NCI-H1092 (cell line): ENCODE measurements around the gene APOBEC3C.
"Not testable (repeated sequence)": the region's sequence is repeated elsewhere in the genome, so short reads cannot be mapped to it uniquely, and the experiment has no call there.

Experiments
- DNase-seq: peaks from one replicate; lab custom pipeline; 2025; lab: John Stamatoyannopoulos, UW

APOBEC3C gene

GRCh38 chr22:39020021-39020651 is 6.1 kb downstream of the APOBEC3C start:
- DNase-seq: not testable (repeated sequence)

- DNase-seq: no peak
These were observed 7.6 kb downstream of the APOBEC3C start for GRCh38 chr22:39021552-39022250.

DNA sequence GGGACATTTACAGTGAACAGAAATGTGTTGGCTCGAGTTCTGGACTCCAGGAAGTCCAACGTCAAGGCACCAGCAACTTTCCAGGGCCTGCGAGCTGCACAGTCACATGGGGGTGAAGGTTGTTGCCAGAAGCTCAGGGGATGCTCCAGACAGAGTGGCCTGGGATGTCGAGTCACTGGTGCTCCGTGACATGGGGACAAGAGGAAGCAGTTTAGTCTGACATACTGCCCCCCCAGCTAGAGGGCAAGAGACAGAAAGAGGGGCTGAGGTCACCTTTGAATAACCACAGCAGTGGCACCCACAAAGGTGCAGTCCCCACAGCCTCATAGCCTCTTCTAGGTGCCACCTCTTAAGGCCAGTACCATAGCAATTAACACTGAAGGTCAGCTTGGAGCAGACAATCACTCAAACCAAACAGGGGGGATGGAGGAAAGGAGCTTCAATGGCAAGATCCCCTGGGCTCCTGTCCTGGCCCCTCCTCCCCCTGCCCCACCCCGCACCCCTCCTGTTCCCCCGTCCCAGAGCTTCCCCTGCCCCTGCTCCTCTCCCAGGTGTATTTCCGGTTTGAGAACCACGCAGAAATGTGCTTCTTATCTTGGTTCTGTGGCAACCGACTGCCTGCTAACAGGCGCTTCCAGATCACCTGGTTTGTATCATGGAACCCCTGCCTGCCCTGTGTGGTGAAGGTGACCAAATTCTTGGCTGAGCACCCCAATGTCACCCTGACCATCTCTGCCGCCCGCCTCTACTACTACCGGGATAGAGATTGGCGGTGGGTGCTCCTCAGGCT is 10.7 kb downstream of the APOBEC3C start:
- no peak for DNase-seq

GRCh38 chr22:39026509-39027150 is 12.6 kb downstream of the APOBEC3C start:
- DNase-seq: no peak

- DNase-seq: no peak
These were observed 13.7 kb downstream of the APOBEC3C start for GRCh38 chr22:39027717-39028116.

DNA sequence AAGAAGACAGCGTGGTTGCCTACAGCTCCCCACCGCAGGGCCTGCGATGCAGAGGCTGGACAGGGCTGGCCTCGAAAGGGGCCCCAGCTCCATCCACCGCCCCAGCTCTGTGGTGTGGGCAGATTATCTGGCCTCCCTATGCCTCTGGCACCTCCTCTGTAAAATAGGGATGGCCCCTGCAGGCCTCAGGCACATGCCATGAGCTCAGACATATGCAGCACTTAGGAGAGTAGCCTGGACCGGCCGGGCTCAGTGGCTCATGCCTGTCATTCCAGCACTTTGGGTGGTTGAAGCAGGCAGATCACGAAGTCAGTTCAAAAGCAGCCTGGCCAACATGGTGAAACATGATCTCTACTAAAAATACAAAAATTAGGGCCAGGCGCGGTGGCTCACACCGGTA is 14.2 kb downstream of the APOBEC3C start:
- DNase-seq: no peak

- no peak for DNase-seq
These were observed 15.2 kb downstream of the APOBEC3C start for GRCh38 chr22:39029227-39029626.

- DNase-seq: no peak
These were observed 16.6 kb downstream of the APOBEC3C start for GRCh38 chr22:39030705-39031104.

DNA sequence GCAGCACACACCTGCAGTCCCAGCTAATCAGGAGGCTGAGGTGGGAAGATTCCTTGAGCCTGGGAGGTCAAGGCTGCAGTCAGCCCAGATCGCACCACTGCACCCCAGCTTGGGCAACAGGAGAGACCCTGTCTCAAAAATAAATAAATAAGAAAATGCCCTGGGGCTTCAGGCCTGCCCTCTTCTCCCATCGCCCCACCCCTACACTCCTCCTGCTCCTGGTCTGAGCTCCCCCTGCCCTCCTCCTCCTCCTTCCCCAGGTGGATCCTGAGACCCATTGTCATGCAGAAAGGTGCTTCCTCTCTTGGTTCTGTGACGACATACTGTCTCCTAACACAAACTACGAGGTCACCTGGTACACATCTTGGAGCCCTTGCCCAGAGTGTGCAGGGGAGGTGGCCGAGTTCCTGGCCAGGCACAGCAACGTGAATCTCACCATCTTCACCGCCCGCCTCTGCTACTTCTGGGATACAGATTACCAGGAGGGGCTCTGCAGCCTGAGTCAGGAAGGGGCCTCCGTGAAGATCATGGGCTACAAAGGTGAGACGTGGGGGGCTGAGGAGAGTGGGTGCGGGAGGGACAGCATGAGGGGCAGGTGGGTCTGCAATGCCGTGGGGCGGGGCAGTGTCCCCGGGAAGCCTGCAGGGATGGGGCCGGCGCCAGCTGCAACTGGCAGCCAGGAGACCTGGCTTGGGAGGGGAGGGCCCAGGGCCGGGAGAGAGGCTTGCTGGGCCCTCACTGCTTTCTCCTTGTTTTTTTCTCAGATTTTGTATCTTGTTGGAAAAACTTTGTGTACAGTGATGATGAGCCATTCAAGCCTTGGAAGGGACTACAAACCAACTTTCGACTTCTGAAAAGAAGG is 17.6 kb downstream of the APOBEC3C start:
- DNase-seq: not testable (repeated sequence)

- not testable (repeated sequence) for DNase-seq
These were observed 23.0 kb downstream of the APOBEC3C start for GRCh38 chr22:39037071-39037470.

DNA sequence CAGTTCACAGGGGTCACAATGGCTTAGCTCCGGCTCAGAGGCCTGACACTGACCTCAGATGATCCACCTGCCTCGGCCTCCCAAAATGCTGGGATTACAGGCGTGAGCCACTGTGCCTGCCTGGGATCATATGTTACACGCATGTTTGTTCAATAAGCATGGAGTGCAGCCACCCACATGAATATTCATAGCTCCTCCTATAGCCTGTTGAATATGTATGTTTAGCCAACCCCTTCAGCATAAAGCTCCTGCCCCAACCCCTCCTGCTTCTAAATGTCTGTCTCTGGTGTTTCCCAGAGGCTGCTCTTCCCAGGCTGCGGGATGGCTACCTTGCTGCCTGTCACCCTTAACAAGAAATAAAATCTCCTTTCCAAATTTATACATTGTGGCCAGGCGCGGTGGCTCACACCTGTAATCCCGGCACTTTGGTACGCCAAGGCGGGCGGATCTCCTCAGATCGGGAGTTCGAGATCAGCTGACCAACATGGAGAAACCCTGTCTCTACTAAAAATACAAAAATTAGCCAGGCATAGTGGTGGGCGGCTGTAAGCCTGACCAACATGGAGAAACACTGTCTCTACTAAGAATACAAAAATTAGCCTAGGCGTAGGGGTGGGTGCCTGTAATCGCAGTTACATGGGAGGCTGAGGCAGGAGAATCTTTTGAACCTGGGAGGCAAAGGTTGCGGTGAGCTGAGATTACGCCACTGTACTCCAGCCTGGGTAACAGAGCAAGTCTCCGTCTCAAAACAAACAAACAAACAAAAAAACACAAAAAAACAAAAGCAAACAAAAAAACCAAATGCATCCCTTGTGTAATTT is 25.5 kb downstream of the APOBEC3C start:
- no peak for DNase-seq

DNA sequence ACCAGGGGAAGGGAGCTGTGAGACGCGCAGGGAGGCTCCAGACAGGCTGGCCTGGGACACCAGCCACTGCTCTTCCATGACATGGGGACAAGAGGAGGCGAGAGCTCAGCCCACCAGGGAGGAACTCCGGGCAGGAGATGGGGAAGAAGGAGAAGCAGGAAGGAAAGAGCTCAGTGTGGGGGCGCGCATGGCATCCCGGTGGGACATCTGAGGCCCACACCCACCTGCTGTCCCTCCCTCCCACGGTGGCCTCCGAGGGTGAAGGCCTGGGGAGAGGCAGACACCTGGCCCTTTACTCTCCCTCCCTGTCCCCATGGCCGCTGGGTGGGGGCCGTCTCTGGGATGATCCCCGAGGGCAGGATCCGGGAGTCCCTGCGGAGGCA is 26.1 kb downstream of the APOBEC3C start:
- DNase-seq: not testable (repeated sequence)

DNA sequence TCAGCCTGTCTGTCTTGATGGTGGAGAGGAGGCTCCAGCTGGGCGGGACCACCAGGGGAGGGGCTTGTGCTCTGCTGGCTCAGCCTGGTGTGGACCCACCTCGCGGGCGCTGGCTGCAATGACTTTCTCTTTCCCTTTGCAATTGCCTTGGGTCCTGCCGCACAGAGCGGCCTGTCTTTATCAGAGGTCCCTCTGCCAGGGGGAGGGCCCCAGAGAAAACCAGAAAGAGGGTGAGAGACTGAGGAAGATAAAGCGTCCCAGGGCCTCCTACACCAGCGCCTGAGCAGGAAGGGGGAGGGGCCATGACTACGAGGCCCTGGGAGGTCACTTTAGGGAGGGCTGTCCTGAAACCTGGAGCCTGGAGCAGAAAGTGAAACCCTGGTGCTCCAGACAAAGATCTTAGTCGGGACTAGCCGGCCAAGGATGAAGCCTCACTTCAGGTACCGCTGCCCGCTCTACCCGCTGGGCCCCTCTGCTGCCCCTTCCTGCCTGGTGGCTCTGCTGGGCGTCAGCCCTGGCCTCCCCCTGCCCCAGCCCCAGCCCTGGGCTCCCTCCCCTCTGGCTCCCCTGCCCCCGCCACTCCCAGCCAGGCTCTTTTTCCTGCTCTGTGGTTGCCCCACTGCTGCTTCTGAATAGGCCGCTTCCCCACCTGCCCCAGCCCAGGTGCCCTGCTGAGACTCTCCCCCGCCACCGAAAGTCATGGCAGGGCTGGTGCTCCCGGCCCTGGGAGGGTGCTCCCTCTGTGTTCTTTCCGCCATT is 26.7 kb downstream of the APOBEC3C start, which contains the start of gene APOBEC3F:
APOBEC3F (plus strand) TSS at position 327 of the 759 bp plus-strand sequence; CDS start at position 424, 97 bp downstream.
- DNase-seq: not testable (repeated sequence)

GRCh38 chr22:39041908-39042307 is 27.9 kb downstream of the APOBEC3C start:
- no peak for DNase-seq

DNA sequence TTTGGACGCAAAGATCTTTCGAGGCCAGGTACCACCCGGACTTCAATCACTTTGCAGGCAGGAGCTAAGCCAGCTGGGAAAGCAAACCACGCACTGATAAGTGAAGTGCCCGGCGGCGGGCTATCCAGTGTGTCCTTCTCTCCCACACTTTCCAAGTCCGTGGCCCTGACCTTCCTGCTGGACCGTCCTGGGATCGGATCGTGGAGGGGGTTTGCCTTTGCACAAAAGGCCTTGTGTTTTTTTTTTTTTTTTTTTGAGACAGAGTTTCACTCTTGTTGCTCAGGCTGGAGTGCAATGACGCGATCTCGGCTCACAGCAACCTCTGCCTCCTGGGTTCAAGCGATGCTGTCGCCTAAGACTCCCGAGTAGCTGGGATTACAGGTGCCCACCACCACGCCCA is 29.0 kb downstream of the APOBEC3C start:
- not testable (repeated sequence) for DNase-seq

- DNase-seq: not testable (repeated sequence)
These were observed 31.1 kb downstream of the APOBEC3C start for GRCh38 chr22:39045136-39045535.

DNA sequence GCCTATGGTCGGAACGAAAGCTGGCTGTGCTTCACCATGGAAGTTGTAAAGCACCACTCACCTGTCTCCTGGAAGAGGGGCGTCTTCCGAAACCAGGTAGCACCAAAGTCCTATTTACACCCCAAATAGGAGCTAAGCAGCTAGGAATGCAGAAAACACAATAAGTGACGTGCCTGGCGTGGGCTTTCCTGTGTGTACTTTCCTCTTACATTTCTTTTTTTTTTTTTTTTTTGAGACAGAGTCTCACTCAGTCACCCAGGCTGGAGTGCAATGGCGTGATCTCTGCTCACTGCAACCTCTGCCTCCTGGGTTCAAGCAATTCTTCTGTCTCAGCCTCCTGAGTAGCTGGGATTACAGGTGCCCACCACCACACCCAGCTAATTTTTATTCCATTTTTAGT is 35.4 kb downstream of the APOBEC3C start:
- DNase-seq: not testable (repeated sequence)

- DNase-seq: not testable (repeated sequence)
These were observed 37.9 kb downstream of the APOBEC3C start for GRCh38 chr22:39051844-39052495.

GRCh38 chr22:39055658-39056057 is 41.6 kb downstream of the APOBEC3C start:
- no peak for DNase-seq
